ENCODE measurements around the gene PDCD2L.

The PDCD2L gene

GRCh38 chr19:34474233-34474989, 70.2 kb downstream of the PDCD2L start:
- no peak for FAIRE-seq

- no peak for FAIRE-seq
These were observed 71.1 kb downstream of the PDCD2L start for GRCh38 chr19:34475026-34475974.
